Activated CD8-positive, alpha-beta memory T cell treated with anti-CD3 and anti-CD28 coated beads for 4 hours (primary cell): ENCODE results near the gene MYH16.
A peak's percentile ranks its signal among the peaks of the same experiment; 100 is the strongest.
"Not testable (repeated sequence)": the region's sequence is repeated elsewhere in the genome, so short reads cannot be mapped to it uniquely, and the experiment has no call there.

ENCODE experiments used
- DNase-seq, 2 donors: peaks; one replicate each; pipeline ENCODE4 v3.0.0-alpha.2; 2020; ENCODE audit warnings: low read depth in 2 of 2

The MYH16 gene

DNA sequence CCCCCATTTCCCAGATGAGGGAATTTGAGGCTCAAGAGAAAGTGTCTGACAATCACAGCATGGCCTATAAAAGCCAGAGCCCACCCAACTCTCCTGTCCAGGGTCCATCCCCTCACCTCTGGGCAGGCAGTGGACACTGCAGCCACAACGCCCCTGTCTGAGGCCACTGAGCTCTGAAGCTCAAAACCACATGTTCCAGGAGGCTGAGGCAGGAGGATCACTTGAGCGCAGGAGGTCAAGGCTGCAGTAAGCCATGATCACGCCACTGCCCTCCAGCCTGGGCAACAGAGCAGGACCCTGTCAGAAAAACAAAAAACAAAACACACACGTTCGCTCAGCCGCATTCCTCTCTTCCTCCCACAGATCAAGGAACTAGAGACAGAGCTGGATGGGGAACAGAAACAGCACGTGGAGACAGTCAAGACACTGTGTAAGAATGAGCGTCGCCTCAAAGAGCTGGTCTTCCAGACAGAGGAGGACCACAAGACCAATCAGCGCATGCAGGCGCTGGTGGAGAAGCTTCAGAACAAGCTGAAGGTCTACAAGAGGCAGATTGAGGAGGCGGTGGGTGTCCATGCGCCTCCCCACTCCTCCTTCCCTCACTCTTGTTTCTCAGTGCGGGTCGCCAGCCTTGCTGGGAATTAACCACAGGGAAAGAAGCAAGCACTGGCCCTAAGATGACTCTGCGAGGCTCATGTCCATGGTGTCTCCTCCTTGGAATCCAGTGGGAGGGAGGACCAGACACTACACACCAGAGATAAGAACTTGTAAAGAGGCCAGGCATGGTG is 33.0 kb downstream of the MYH16 start:
- no peak for DNase-seq

DNA sequence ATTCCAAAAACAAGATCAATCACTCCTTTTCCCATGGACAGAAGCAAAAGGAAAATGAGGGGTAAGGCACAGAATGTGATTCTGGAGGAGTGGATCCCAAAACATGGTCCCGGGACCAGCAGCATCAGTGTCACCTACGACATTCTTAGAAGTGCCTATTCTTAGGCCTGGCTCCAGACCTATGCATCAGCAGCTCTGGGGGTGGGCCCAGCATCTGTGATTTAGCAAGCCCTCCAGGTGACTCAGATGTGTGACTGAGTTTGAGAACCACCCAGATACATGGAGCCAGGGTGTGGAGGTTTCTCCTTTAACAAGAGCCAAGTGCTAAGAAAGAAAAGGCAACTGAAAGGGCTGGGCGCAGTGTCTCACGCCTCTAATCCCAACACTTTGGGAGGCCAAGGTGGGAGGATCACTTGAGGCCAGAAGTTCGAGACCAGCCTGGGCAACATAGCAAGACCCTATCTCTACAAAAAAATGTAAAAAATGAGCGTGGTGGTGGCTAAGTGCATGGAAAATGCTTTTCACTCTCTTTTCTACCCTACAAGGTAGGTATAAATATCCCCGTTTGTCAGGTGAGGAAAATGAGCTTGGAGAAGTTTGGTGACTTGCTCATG is 35.9 kb downstream of the MYH16 start:
- DNase-seq = no peak

DNA sequence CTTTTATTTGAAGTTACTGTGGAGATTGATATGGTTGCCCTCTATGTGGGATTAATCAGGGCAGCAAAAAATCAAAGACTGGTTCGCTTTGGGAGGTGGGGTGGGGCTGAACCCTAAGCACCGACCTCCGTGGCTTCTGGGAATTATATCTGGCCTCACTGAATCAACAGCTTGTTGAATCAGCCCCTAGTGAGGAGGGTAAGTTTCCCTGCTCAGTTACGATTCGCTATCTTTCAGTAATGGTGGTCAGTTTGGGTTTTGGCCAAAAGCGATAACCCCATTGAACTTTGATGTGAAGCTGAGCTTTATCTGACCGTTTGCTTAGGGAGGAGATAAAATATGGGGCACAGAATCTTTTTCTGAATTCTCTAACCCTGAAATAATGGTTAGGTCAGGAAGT is 36.5 kb downstream of the MYH16 start:
- DNase-seq = no peak

DNA sequence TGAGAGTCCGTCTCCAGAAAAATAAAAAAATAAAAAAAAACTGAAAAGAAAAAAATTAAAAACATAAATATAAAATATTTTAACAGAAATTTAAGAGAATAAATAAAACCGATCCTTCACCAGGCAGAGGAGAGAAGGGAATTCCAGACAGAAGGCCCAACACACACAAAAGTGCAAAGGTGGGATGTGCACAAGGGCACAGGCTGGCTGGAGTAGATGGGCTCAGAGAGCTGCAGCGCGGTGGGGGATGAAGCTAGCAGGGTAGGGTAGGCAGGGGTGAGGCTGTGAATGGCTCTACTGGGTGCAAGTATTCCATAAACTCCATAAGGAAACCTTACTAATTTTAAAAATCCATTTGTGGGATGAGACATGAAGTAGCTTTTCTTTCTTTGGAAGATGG is 37.4 kb downstream of the MYH16 start:
- DNase-seq = no peak

DNA sequence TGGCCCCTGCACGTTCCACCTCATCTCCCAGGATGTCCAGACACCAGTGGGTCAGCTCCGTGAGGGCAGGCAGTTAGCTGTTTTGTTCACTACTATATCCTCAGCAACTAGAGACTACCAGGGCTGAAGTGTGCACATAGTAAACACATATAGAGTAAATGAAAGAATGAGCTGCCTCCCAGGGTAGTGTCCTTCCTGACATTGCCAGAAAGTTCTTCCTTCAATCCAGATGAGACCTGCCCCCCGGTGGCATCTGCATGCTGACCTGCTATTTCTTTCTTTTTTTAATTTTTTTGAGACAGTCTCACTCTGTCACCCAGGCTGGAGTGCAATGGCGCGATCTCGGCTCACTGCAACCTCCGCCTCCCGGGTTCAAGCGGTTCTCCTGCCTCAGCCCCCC is 39.1 kb downstream of the MYH16 start:
- DNase-seq = no peak

DNA sequence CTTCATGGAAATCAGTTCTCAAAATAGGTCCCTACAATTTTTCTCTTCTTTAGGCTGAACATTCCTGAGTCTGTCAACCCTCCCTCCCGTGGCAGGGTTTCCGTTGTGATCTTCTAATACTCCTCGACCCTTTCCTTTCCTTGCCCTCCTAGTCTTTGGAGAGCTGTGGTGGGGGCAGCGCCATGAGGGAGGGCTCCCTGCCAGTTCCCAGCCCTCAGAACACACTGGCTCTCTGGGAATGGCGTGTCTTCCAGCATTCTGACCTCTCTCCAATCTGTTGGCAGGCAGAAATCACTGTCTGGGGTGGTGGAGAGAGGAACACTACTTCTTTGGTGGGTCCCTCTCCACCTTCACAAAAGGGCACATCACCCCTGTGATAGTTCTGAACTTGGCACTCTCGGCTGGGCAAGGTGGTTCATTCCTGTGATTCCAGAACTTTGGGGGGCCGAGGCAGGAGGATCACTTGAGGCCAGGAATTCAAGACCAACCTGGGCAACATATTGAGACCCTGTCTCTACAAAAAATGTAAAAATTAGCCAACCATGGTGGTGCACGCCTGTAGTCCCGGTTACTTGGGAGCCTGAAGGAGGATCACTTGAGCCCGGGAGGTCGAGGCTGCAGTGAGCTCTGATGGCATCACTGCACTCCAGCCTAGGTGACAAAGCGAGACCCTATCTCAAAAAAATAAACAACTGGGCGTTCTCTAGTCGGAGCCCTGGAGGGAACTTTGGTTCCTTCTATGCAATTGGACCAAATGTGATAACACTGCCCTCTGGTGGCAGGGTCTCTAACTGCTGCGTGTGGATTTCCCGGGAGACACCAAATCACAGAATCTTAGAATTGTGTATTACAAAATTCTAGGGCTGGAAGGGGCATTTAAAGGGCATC is 39.9 kb downstream of the MYH16 start:
- peak; percentile 51 to 54 for DNase-seq

DNA sequence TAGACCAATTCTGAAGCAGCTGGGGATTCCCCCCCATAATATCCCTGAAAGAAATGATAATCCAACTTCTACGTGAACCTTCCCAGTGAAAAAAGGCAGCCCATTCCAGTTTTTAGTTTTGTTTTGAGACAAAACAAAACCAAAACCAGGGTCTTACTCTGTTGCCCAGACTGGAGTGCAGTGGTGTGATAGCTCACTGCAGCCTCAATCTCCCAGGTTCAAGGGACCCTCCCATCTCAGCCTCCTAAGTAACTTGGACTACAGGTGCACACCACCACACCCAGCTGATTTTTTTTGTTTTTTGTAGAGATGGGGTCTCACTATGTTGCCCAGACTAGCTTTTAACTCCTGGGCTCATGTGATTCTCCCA is 40.5 kb downstream of the MYH16 start:
- no peak for DNase-seq

DNA sequence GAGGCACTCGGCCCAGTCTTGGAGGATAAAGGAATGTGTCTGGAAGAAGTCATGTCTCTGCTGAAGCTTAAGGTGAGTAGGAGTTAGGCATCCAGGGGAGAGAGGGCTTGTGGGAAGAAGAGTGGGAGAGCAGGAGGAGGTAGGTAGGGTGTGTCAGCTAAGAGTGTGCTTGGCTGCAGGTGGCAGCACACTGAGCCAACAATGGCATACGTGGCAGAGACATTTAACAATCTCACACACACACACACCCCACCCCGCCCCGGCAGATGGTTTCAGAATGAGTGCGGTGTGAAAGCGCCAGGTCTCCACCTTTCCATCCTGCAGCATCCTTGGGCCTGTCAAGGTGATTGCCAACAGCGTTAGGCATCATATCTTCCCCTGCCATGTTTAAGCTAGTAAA is 41.9 kb downstream of the MYH16 start:
- DNase-seq = no peak

DNA sequence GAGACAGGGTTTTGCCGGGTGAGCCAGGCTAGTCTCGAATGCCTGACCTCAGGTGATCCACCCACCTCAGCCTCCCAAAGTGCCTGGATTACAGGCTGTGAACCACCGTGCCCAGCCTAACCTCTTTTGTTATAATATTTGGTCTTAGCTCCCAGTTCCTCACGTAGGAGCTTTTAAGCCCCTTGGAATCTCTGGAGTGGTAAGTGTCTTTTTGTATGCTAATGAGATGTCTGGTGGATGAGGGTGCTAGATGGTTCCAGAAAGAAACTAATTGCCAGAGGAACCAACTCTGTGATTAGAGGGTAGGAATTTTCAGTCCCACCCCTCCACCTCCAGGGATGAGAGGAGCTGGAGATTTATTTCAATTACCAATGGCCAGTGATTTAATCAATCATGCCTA is 47.7 kb downstream of the MYH16 start:
- DNase-seq = no peak

DNA sequence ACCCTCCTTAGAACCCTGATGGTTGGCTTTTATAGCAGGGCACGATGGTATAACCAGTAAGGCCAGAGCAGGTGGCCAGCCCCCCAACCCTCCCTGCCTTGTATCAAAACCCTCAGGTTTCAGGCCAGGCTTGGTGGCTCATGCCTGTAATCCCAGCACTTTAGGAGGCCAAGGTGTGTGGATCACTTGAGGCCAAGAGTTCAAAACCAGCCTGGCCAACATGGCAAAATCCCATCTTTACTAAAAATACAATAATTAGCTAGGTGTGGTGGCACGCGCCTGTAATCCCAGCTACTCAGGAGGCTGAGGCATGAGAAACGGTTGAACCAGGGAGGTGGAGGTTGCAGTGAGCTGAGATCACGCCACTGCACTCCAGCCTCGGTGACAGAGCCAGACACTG is 50.0 kb downstream of the MYH16 start:
- not testable (repeated sequence) for DNase-seq

DNA sequence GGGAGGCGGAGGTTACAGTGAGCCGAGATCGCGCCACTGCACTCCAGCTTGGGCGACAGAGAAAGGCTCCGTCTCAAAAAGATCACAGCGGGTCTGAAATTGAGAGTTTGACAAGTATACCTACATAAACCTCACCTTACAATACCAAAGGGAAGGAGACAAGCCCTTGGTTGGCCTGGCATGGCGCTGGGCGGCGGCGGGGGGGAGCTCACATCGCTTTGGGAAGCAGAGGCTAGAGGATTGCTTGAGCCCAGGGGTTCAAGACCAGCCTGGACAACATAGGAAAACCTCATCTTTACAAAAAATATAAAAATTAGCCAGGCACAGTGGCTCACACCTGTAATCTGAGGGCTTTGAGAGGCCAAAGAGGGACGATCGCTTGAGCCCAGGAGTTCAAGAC is 51.9 kb downstream of the MYH16 start:
- DNase-seq = no peak

DNA sequence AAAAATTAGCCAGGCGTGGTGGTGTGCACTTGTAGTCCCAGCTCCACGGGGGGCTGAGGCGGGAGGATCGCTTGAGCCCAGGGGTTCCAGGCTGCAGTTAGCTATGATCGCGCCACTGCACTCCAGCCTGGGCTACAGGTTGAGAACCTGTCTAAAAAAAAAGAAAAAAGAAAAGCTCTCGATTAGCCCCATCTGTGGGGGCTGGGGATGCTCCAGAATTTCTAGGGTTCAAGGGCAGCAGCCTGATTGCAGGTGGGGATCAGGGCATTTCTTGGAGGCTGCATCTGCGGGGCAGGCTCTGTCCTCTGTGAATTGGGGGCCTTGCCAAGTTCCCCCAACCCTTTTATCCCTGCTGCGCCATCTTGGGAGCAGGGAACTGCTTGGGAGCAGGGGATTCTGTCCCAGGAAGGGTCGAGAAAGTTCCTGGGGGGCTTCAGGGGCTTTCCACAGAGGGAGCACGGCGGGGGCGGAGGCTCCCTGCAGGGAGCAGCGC is 52.4 kb downstream of the MYH16 start:
- DNase-seq = no peak

DNA sequence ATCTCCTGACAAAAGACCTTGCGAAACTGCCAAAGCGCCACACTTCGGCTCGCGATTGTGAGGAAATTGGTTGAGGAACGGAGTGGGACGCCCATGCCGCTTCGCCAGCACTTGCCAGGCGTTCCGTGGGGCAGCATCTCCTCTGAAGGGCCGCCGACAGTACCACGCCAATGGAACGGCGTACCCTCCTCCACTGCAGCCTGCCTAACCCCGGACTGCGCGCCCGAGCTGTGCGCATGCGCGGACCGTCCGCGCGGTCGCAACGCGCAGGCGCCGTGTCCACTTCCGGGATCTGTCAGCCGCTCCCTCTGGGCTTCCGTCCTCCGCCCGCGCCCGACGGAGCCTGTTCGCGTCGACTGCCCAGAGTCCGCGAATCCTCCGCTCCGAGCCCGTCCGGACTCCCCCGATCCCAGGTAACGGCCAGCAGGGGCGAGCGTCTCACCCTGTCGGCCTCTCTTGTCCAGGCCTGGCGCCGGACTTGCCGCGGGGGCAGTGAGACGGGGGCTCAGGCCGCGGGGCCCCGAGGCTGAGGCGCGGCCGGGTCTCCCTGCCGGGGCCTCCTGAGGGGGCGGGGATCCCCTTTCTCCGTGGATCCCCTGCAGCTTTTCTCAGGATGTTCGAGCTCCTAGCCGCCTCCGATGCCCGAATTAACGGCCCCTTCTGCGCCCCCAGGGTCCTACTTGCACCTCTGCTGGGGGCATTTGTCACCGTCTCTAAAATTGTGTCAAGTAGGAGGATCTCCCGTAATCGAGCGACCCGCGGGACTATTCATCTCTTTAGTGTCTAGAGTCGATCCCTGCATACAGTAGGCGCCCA is 53.2 kb downstream of the MYH16 start, which contains the start of gene ARPC1A:
Gene ARPC1A, plus strand, starts transcription at position 307 of the 816 bp plus-strand sequence. CDS start 7,456 bp downstream, outside the sequence.
- peak; percentile 80 to 84 for DNase-seq

DNA sequence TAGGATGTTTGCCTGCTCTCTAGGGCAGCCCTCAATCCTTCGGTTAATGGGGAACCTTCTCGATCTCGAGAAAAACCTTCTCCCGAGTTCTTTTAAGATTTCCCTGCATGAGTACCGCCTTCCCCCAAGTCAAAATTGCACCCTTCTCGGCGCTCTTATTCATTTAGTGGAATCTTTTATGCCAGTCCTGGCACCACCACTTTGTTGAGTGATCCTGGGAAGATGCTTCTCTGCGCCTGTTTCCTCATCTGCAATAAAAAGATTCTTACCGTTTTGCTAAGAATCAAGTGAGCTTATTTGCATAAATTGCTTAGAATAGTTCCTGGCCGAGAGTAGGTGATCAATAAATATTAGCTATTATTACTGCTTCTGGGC is 53.8 kb downstream of the MYH16 start:
- no peak for DNase-seq

DNA sequence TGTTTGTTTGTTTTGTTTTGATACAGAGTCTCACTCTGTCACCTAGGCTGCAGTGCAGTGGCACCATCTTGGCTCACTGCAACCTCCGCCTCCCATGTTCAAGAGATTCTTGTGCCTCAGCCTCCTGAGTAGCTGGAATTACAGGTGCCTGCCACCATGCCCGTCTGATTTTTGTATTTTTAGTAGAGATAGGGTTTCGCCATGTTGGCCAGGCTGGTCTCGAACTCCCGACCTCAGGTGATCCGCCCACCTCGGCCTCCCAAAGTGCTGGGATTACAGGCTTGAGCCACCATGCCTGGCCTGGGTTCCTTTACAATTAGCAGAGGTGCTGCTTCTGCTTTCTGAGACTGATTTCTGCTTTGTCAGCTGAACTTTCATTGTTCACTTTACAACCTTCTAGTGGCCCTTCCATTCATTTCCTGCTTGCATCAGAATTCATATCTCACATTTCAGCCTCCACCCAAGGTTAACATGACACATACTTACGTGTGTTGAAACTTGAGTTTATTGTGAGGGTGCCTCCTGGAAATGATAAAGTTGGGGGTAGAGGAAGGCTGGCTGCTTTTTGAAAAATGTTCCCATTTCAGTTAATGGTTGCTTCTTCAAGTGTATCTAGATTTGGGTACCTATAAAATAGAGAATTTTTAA is 57.8 kb downstream of the MYH16 start:
- DNase-seq = not testable (repeated sequence)

DNA sequence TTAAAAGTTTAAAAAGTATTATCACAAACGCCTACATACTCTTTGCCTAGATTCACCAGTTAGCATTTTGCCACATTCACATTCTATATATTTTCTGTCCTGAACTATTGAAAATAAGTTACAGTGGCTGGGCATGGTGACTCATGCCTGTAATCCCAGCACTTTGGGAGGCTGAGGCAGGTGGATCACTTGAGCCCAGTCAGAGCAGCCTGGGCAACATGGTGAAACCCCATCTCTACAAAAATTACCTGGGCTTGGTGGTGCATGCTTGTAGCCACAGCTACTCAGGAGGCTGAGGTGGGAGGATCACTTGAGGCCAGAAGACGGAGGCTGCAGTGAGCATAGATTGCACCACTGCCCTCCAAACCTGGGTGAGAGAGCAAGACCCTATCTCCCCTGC is 58.4 kb downstream of the MYH16 start:
- no peak for DNase-seq

DNA sequence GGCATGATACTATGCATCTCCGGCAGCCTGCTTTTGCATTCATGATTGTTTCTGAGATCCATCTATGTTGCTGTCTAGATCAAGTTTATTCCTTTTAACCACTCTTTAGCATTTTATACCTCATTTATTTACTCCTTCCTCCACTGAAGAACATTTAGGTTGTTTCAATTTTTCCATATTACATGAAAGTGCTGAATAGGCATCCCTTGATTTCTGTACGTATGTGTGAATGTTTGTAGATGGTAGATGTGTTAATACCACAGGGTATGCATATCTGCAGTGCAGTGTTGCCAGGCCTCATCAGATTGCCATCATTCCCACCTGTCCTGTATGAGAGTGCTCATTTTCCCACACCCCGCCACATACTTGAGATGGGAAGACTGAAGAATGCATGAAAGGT is 67.0 kb downstream of the MYH16 start:
- no peak for DNase-seq

DNA sequence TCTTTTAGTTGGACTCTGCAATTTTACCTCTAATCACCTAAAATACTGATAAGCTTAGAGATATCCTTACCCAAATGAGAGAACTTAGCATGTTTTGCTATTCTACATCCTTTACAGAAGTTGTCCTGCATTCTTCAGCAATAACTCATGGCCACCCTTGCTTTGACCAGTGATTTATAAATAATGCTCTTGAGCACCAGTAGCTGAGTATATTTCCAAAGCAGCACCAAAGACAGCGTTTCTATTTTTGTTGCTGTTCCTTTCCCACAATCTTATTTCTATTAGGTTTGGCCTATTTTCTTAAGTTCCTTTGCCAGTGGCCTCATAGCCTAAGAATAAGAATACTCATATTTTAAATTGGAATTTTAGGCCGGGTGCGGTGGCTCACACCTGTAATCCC is 68.0 kb downstream of the MYH16 start:
- no peak for DNase-seq

DNA sequence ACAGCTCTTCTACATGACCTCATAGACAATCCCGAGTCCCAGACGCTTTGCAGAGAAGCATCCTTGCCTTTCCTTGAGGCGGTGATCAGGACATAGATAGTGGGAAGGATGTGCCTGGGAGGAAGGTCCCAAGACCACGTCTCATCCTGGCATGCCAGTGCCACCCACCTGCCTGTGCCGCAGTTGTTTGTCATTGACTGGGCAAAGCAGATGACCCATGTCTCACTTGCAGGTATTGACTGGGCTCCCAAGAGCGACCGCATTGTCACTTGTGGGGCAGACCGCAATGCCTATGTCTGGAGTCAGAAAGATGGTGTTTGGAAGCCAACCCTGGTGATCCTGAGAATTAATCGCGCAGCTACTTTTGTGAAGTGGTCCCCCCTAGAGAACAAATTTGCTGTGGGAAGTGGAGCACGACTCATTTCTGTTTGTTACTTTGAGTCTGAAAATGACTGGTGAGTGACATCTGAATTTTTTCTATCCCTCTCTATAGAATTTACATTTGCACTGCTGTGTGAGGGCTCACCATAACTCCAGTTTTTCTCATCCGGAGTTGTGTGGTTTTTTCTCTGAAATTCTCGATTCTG is 71.5 kb downstream of the MYH16 start:
- no peak for DNase-seq

DNA sequence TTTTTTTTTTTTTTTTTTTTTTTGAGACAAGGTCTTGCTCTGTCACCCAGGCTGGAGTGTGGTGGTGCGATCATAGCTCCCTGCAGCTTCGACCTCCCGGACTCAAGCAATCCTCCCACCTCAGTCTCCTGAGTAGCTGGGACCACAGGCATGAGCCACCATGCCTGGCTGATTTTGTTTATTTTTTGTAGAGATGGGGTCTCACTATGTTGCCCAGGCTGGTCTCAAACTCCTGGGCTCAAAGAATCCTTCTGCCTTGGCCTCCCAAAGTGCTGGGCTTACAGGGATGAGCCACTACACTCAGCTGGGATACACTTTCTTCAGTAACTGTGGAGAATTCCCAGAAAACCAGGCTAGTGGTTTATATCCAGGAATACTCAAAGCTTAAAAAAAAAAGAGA is 78.0 kb downstream of the MYH16 start:
- DNase-seq = not testable (repeated sequence)

DNA sequence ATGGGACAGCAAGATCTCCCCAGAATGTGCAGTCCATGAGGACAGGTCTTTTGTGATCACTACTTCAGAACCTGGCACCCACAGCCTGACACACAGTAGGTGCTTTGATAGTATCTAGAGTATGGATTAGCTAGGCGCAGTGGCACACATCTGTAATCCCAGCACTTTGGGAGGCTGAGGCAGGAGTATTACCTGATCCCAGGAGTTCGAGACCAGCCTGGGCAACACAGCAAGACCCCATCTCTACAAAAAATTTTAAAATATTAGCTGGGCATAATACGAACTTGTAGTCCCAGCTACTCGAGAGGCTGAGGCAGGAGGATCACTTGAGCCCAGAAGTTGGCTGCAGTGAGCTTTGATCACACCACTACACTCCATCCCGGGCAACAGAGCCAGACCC is 79.6 kb downstream of the MYH16 start:
- no peak for DNase-seq
